AG08396 (cell line): ENCODE results near the gene LHPP.

Experiments
- DNase-seq: peaks from one replicate; pipeline ENCODE4 v3.0.0; 2012; ENCODE audit warnings: low spot score, mixed read lengths

Gene LHPP

GRCh38 chr10:124496620-124497019 lies 35.0 kb downstream of the LHPP start:
- no peak for DNase-seq

- DNase-seq: no peak
Observed at GRCh38 chr10:124497196-124497881, 35.7 kb downstream of the LHPP start.

- no peak for DNase-seq
Observed at GRCh38 chr10:124498056-124498455, 36.4 kb downstream of the LHPP start.

GRCh38 chr10:124500757-124501156 lies 39.1 kb downstream of the LHPP start:
- no peak for DNase-seq

GRCh38 chr10:124504711-124505110 lies 43.1 kb downstream of the LHPP start:
- no peak for DNase-seq

- no peak for DNase-seq
Observed at GRCh38 chr10:124505279-124505678, 43.7 kb downstream of the LHPP start.

- DNase-seq: no peak
Observed at GRCh38 chr10:124508070-124508667, 46.5 kb downstream of the LHPP start.

- DNase-seq: no peak
Observed at GRCh38 chr10:124508907-124509454, 47.4 kb downstream of the LHPP start.

GRCh38 chr10:124509880-124510632 lies 48.4 kb downstream of the LHPP start:
- no peak for DNase-seq

- DNase-seq: no peak
Observed at GRCh38 chr10:124510759-124511158, 49.1 kb downstream of the LHPP start.

- no peak for DNase-seq
Observed at GRCh38 chr10:124511205-124512039, 49.8 kb downstream of the LHPP start.

GRCh38 chr10:124512040-124512428 lies 50.4 kb downstream of the LHPP start:
- no peak for DNase-seq

GRCh38 chr10:124512600-124512999 lies 51.0 kb downstream of the LHPP start:
- no peak for DNase-seq

GRCh38 chr10:124515244-124515970 lies 53.8 kb downstream of the LHPP start:
- DNase-seq: peak; percentile 48

GRCh38 chr10:124516181-124516580 lies 54.6 kb downstream of the LHPP start:
- DNase-seq: no peak

- no peak for DNase-seq
Observed at GRCh38 chr10:124516746-124517397, 55.2 kb downstream of the LHPP start.

GRCh38 chr10:124517461-124517860 lies 55.8 kb downstream of the LHPP start:
- no peak for DNase-seq

GRCh38 chr10:124517931-124518330 lies 56.3 kb downstream of the LHPP start:
- no peak for DNase-seq

- DNase-seq: no peak
Observed at GRCh38 chr10:124518366-124518765, 56.7 kb downstream of the LHPP start.

GRCh38 chr10:124520558-124521428 lies 59.2 kb downstream of the LHPP start:
- DNase-seq: no peak
